GM19351 (cell line): Measurements from ENCODE around the gene XBP1.
"Not testable (repeated sequence)": the region's sequence is repeated elsewhere in the genome, so short reads cannot be mapped to it uniquely, and the experiment has no call there.

Source experiments
- ATAC-seq: cut with Tn5 transposase; IDR thresholded peaks from one replicate; pipeline ENCODE4 v1.9.1; 2021; ENCODE audit warnings: mild to moderate bottlenecking, moderate library complexity; ENCODE audit not compliant: unreplicated experiment

XBP1 gene

GRCh38 chr22:28793976-28794584 lies 6.3 kb downstream of the XBP1 start:
- ATAC-seq = no peak

GRCh38 chr22:28792491-28793383 lies 7.6 kb downstream of the XBP1 start:
- ATAC-seq = peak; percentile 34

- ATAC-seq = peak; percentile 80
Observed at GRCh38 chr22:28791841-28792490, 8.4 kb downstream of the XBP1 start.

- no peak for ATAC-seq
Observed at GRCh38 chr22:28791124-28791523, 9.2 kb downstream of the XBP1 start.

GRCh38 chr22:28788601-28789000 lies 11.8 kb downstream of the XBP1 start:
- no peak for ATAC-seq

GRCh38 chr22:28783786-28784671 lies 16.3 kb downstream of the XBP1 start:
- no peak for ATAC-seq

- no peak for ATAC-seq
Observed at GRCh38 chr22:28780296-28780695, 20.1 kb downstream of the XBP1 start.

- ATAC-seq = no peak
Observed at GRCh38 chr22:28779833-28780232, 20.5 kb downstream of the XBP1 start.

- no peak for ATAC-seq
Observed at GRCh38 chr22:28774378-28774777, 26.0 kb downstream of the XBP1 start.

GRCh38 chr22:28773461-28773867 lies 26.9 kb downstream of the XBP1 start:
- peak; percentile 37 for ATAC-seq

GRCh38 chr22:28772633-28773460 lies 27.5 kb downstream of the XBP1 start, which contains the start of gene CCDC117:
Gene CCDC117, plus strand, starts transcription at chr22:28772695. Its CDS starts 155 bp downstream, at chr22:28772850.
- peak; percentile 89 for ATAC-seq

GRCh38 chr22:28771195-28771791 lies 29.1 kb downstream of the XBP1 start:
- no peak for ATAC-seq

- ATAC-seq = no peak
Observed at GRCh38 chr22:28769394-28770085, 30.8 kb downstream of the XBP1 start.

GRCh38 chr22:28768701-28769393 lies 31.5 kb downstream of the XBP1 start:
- no peak for ATAC-seq

- ATAC-seq = no peak
Observed at GRCh38 chr22:28766628-28767027, 33.7 kb downstream of the XBP1 start.

GRCh38 chr22:28762000-28762399 lies 38.4 kb downstream of the XBP1 start:
- ATAC-seq = not testable (repeated sequence)

- ATAC-seq = no peak
Observed at GRCh38 chr22:28761449-28761755, 39.0 kb downstream of the XBP1 start.

- ATAC-seq = no peak
Observed at GRCh38 chr22:28759861-28760560, 40.4 kb downstream of the XBP1 start.
